HG03565 (cell line): Measurements from ENCODE around the gene PBRM1.

Experiments
- ATAC-seq: cut with Tn5 transposase; IDR thresholded peaks from one replicate; pipeline ENCODE4 v1.9.1; 2021; ENCODE audit warnings: mild to moderate bottlenecking, moderate library complexity; ENCODE audit not compliant: unreplicated experiment

The PBRM1 gene

DNA sequence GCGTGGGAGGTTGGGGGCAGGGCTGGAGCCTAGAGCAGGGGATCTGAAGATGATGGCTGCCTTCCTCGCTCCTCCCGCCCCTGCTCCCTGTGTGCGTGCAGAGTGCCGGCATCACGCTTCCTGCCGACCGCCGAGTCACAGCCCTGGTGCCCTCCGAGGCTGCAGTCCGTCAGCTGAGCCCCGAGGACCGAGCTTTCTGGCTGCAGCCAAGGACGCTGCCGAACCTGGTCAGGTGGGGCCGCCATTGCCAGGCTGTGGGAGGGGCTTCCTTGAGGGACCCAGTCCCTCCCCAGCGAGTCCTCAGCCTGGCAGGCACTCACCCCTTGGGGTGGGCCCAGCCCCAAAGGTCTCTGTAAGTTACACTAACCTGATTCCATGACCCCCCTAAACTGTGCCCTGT lies 173.0 kb downstream of the PBRM1 start:
- no peak for ATAC-seq

DNA sequence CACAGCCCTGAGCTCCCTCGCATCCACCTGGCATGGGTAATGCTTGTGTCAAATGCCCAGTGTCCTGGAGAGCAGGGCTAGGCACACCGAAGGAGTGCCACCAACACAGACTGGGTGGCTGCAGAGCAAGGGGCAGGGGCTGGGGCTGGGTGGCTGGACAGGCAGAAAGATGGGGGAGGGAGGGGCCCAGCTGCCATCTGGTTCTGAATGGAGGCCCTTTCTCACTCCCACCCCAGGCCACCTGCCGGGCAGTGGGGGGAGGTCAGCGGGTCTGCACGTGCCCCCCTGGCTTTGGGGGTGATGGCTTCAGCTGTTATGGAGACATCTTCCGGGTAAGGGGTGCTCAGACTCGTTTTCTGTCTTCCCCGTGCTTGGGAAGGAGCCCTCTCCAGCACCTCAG lies 173.6 kb downstream of the PBRM1 start:
- no peak for ATAC-seq

DNA sequence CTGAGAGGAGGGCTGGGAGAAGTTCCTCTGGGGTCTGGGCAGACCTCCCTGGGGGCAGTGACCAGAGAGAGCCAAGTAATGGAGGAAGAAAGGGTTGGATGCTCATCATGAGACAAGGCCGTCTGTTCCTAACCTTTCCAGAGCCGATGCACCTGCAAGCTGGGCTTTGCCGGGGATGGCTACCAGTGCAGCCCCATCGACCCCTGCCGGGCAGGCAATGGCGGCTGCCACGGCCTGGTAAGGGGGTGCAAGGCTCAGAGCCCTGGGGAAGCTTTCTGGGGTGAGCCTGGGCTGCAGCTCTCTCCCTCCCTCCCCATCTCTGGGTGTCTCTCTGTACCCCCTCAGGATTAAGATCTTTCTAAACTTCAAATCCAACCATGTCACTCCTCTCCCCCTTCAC lies 174.2 kb downstream of the PBRM1 start:
- ATAC-seq = no peak

DNA sequence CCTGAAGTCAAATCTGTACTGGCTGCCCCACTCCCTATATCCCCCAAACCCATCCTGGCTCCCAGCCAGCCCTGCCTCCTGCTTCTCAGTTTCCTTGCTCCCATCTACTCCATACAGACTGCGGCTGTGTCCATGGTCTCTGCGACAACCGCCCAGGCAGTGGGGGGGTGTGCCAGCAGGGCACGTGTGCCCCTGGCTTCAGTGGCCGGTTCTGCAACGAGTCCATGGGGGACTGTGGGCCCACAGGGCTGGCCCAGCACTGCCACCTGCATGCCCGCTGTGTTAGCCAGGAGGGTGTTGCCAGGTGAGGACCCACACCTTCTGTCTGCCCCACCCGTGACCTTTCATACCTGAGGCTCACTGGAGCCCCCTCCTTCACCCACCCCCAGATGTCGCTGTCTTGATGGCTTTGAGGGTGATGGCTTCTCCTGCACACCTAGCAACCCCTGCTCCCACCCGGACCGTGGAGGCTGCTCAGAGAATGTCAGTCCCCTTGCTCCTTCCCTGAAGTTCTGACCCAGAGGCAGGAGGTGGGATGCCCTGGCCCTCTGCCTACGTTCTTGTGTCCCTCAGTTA lies 175.9 kb downstream of the PBRM1 start:
- ATAC-seq = no peak

DNA sequence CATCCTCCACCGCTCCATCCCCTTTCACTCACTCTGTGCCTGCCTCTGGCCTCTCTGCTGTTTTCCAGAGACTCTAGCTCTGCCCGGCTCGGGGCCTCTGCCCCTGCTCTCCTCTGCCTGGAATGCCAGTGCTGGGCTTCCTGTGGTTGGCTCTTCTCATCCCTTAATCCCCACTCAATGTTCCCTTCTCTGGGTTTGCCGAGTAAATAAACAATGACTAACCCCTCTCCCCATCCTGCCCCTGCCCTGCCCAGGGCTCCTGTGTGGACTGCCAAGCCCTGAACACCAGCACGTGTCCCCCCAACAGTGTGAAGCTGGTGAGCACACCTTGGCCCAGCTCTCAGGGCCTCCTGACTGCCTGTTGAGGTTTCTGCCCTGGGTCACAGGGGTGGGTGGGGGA lies 178.4 kb downstream of the PBRM1 start:
- no peak for ATAC-seq

DNA sequence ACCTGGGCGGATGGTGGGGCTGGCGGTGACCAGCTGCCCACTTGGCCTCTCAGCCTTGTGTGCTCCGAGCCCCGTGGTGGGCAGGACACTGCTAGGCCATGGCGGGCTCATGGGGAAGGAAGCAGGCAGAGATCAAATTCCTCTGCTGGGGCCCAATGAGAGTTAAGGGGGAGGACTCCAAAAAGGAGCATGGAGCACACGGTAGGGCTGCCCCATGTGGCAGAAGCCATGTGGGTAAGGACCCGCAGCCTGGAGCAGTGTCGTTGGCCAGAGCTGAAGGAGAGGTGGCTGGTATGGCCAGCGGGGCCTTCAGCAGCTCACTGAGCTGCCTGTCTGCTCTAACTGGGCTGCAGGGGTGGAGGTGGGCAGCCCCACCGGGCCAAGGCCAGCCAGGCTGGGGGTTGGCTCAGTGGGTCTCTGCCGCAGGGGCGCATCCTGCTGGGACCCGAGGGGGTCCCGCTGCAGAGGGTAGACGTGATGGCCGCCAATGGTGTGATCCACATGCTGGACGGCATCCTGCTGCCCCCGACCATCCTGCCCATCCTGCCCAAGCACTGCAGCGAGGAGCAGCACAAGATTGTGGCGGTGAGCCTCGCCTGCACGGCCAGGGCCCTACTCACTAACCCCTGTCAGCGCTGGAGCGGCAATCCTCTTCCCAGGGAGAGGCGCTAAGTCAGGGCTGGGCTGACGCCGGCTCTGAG lies 179.3 kb downstream of the PBRM1 start:
- no peak for ATAC-seq

DNA sequence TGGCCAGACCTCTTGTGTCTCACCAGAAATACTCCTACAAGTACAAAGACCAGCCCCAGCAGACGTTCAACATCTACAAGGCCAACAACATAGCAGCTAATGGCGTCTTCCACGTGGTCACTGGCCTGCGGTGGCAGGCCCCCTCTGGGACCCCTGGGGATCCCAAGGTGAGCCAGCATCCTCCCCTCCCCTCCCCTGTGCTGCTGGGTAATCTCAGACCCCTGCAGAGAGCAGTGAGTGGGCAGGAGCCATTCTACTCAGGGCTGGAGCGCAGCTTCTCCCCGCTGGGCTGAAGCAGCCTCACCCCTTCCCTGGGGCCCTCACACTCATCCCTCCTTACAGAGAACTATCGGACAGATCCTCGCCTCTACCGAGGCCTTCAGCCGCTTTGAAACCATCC lies 180.7 kb downstream of the PBRM1 start:
- ATAC-seq = no peak

DNA sequence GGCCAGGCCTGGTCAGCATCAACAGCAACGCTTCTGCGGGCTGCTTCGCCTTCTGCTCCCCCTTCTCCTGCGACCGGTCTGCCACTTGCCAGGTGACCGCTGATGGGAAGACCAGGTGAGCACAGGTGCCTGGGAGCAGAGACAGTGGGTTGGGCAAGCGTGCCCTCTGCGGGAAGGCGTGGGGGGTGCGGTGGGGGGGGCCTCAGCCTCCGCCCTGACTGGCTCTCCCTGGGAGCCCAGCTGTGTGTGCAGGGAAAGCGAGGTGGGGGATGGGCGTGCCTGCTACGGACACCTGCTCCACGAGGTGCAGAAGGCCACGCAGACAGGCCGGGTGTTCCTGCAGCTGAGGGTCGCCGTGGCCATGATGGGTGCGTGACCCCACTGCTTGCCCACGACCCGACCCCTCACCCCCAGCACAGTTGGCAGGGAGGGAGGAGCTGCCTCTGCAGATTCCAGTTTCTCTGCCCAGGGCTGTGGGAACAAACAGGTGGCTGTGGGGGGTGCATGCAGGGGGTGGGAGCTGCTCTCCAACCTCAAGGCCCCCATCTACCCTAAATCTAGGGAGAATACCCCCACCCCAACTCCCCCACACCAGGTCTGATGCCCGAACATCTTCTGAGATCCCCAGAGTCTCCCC lies 181.8 kb downstream of the PBRM1 start:
- no peak for ATAC-seq

DNA sequence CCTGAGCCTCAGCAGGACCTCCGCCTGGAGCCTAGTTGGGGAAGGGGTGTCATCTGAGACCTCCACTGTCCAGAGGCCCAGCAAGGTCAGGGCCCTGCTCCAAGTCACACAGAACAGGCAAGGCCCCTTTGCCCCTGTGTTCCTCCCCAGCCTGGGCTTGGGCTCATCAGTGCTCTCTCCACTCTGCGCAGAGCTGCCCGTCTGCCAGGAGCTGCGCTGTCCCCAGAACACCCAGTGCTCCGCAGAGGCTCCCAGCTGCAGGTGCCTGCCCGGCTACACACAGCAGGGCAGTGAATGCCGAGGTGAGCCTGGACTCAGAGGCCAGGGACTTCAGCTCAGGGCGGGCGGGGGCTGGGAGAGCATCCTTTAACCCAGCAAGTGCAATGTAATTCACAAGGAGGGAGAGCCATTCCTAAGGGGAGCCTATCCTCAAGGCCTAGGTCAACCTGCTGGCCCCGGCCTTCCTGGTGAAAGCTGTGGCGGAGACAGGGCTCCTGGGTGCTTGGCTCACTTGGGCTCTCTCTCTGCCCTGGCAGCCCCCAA lies 182.8 kb downstream of the PBRM1 start:
- no peak for ATAC-seq

DNA sequence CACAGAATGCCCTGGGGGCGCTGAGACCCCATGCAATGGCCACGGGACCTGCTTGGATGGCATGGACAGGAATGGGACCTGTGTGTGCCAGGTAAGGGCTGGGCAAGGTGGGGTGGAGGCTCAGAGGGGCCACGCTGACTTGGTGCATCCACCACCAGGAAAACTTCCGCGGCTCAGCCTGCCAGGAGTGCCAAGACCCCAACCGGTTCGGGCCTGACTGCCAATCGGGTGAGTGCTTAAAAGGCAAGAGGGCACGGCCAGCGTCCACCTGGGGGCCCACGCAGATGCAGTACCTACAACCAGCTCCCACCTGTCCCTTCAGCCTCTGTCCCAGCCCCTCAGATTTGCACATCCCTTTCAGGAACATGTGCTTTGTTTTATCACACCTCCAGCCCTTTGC lies 183.7 kb downstream of the PBRM1 start:
- ATAC-seq = no peak

DNA sequence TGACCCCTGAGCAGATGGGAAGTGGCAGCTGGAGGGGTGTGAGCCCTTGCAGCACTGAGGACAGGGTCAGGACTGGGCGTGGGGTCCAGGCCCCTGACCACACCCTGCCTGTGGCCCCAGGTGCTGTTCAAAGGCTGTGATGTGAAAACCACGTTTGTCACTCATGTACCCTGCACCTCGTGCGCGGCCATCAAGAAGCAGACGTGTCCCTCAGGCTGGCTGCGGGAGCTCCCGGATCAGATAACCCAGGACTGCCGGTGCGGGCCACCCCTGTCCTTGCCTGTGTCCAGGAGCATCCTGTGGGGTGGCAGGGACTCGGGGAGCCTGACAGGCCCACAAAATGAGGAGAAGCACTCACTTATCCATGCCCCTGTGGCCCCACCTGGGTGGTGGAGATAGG lies 184.7 kb downstream of the PBRM1 start:
- ATAC-seq = no peak

DNA sequence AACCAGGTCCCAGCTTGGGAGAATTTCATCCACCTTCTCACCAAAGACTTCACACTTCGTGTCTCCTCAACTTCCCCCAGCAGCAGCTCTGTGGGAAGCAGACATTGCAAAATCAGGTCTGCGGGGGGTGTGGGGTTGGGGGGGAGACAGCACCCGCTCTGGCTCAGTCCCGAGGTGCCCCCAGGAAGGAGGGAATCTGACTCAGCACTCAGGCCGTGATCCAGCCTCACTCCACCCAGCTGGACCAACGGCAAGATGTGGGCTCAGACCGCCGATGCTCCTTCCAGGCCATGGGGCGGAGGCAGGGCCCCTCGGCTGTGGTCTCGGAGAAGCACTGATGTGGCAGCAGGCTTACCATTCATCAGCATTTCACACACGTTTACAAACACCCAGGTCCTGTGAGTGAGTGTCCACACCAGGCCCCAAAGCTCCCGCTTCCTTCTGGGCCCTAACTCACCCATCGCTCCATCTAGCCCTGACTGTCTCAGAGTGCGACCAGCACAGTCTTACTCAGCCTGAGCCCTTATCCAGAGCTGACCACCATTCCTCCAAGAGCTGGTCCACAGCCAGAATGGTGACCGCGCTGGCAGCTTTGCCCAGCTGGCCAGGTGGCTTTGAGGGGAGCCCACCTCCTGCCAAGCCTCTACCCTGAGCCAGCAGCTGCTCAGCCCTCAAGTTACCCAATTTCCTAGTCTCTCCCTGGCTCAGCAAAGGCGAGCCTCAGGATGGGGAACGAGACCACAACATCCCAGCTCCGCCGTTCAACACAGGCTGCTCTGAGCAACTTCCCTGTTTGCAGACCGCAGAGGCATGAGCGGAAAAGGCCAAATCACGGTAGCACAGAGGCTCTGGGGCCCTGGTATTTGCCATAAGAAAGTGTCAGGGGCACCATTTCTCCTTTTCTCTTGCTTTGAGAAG lies 187.3 kb downstream of the PBRM1 start:
- ATAC-seq = no peak

DNA sequence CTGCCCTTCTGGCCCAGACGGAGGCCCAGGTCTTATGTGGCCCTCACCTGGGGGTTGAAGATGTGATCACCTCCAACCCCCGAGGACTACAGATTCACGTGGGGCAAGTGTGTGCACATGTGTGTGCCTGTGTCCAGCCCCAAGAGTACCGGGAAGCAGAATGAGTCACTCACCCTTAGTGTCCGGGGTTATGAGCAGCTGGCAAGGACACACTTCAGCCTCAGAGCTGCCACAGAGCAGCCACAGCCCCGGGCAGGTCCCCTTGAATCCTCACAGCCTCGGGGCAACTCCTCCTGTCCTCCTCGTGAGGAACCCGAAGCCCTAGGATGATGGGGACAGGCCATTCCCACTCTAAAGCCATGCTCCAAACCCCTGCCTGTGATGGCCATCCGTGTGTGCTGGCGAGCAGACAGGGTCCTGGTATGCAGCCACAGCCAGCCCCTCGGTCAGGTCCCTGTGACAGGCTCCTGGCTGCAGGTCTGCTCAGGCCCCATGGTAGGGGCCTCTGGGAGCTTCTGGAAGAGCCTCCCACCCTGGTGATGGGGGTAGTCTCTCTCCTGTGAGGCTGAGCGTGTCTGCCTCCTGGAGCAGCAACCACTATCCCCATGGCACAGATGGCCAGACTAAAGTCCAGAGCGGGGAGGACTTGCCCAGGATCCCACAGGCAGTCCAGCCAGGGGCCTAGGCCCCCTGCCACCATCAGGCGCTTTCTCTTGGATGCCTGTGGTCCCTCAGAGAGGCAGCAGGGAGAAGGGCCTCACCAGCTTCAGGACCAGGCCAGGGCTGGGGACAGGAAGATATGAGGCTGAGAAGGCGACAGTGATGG lies 189.7 kb downstream of the PBRM1 start:
- no peak for ATAC-seq
